SK-MEL-5 (cell line): Measurements from ENCODE around the gene PRKCE. TPM values are rescaled to one million over a fixed set of nuclear protein-coding genes. Genes with fewer than 3 reads are reported as not detected.

Experiments used
- DNase-seq: peaks from one replicate; pipeline ENCODE4 v3.0.0-alpha.2; 2016; ENCODE audit warnings: low read depth, low spot score
- in situ Hi-C: cut with HindIII; loops from 2 replicates; pipeline ENCODE4 v1.10.0; 2016; ENCODE audit warnings: low sequenced_read_pairs, high pct_unique_total_duplicates, low pct_unique_long_range_greater_than_20kb
- total RNA-seq: library from RNA; depleted of rRNA; stranded (reverse); fragments of >200 nt; shearing (Covaris generic); gene quantifications from 2 replicates; pipeline ENCODE4 v1.2.3, GENCODE V29; 2014

PRKCE gene
- total RNA-seq, 1 experiment from 2014 or later = 22.9 TPM

- DNase-seq = no peak
- in situ Hi-C loops = no loop called here
Measured at GRCh38 chr2:45774688-45775244, 123.3 kb downstream of the PRKCE start.

GRCh38 chr2:45776160-45776955 lies 124.9 kb downstream of the PRKCE start:
- in situ Hi-C loops = no loop called here
- no peak for DNase-seq

- no peak for DNase-seq
- in situ Hi-C loops = no loop called here
Measured at GRCh38 chr2:45777996-45778719, 126.7 kb downstream of the PRKCE start.

- peak; percentile 77 for DNase-seq
- in situ Hi-C loops = no loop called here
Measured at GRCh38 chr2:45778720-45779171, 127.3 kb downstream of the PRKCE start.

GRCh38 chr2:45780541-45781463 lies 129.3 kb downstream of the PRKCE start:
- DNase-seq = no peak
- in situ Hi-C loops = no loop called here

- in situ Hi-C loops = no loop called here
- no peak for DNase-seq
Measured at GRCh38 chr2:45781464-45781811, 130.0 kb downstream of the PRKCE start.

GRCh38 chr2:45782436-45782835 lies 131.0 kb downstream of the PRKCE start:
- in situ Hi-C loops = no loop called here
- peak; percentile 100 for DNase-seq

- DNase-seq = peak; percentile 78
- in situ Hi-C loops = no loop called here
Measured at GRCh38 chr2:45782986-45783385, 131.5 kb downstream of the PRKCE start.

GRCh38 chr2:45786030-45786835 lies 134.8 kb downstream of the PRKCE start:
- in situ Hi-C loops = no loop called here
- no peak for DNase-seq

DNA sequence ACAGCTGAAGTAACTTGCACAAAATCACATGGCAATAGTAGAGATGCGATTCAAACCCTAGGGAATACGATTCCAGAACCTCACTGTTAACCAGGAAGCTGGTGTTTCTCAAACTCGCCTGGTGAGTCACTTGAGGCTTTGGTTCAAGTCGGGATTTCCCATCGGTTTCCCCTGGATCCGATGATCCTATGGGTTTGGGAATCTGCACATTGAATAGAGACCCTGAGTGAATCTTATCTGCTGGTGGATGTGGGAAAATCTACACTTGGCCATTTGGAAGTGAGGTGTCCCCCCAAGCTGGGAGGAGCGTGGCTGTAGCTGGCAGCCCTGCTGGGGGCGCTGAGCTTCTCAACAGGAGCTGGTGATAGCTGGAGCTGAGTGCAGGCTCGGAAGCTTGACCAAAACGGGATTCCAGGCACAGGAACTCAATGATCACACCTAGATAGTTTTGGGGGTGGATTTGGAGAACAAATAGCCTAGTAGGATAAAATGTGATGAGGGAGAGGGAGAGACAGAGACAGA lies 135.4 kb downstream of the PRKCE start:
- no peak for DNase-seq
- in situ Hi-C loops = no loop called here

- in situ Hi-C loops = no loop called here
- no peak for DNase-seq
Measured at GRCh38 chr2:45788401-45788800, 136.9 kb downstream of the PRKCE start.

DNA sequence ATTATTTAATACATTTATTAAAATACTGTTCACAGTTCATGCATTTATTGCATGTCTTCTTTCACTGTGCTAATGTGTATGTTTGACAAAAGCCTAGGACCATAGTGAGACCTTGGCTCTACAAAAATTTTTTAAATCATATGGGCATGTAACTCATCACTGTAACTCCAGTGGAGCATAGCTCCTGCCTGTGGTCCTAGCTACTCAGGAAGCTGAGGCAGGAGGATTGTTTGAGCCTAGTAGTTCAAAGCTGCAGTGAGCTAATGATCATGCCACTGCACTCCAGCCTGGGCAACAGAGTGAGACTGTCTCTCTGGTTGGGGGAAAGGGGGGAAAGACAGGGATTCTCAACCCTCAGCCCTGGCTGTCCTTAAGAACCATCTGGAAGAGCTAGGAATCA lies 137.8 kb downstream of the PRKCE start:
- no peak for DNase-seq
- in situ Hi-C loops = no loop called here

GRCh38 chr2:45789961-45790723 lies 138.7 kb downstream of the PRKCE start:
- in situ Hi-C loops = no loop called here

DNA sequence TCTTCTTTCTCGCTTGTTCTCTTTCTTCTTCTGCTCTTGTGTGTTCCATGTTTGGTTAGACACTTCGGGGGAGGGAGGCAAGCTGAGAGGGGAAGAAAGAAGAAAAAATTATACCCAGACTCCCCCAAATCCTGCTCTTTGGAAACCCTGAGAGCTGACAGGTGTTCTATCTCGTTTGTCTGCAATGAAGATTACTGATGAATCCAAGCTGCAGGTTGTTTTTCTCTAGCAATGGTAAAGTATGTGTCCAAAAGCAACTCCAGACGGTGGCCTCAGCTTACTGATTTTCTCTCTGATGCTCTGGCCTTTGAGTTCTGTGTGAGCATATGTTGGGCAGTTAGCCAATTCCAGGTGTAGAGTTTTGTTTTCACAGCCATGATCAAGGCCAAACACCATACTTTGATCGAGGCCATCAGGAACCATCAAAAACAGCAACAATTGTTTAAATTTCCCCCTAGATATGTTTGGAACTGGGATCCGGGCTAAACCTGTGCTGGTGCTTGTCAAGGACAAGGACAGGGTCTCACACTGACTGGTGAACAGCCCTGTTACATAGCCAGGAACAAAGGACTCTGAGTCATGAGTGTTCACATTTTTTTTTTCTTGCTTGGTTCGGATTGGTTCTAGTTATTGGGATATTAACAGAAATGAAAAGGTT lies 142.0 kb downstream of the PRKCE start:
- in situ Hi-C loops = no loop called here
- no peak for DNase-seq

More at GRCh38 chr2:45789961-45790723, 138.7 kb downstream of the PRKCE start:
- no peak for DNase-seq

DNA sequence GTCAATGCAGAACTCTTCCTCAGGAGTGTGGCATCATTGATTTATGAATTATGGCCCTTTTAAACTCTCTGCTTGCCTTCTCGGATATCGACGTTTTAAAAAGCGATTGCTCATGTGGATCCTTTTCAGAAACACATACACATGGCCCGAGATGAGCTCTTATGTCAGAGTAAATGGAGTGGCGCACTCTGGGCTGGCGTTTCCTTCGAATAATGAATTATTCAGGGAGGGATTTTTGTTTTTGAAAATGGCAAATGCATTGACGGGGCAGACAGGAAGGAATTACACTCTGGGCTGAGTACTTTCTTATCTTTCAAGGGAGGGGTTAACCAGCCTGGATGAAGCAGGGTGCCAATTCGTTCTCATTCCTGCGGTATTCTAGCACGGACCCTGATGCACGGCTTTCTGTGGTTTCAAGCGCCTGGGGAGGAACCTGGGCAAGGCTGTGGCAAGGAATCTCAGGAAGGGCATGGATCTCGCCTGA lies 142.7 kb downstream of the PRKCE start:
- DNase-seq = no peak
- in situ Hi-C loops = no loop called here
